Measurements from ENCODE around the gene DFFB.

DNA sequence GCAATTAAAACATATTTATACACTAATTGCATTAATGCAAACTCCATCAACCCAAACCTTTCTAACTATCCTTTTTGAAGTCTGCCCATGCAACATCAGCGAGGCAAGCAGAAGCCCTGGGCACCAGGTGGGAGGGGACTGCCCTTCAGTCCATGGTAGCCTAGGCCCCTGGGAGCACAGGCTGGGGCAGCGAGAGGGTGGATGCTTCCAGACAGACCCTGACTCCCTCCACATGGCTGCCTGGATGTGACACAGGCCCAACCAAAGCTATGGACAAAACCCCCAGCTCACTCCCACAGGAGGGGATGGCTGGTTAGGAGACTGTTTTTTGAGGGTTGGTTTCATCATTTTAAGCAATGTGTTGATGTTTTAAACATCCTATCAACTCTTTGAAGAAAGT, 43.2 kb upstream of the DFFB start:
- TF ChIP-seq, protein P1, sequence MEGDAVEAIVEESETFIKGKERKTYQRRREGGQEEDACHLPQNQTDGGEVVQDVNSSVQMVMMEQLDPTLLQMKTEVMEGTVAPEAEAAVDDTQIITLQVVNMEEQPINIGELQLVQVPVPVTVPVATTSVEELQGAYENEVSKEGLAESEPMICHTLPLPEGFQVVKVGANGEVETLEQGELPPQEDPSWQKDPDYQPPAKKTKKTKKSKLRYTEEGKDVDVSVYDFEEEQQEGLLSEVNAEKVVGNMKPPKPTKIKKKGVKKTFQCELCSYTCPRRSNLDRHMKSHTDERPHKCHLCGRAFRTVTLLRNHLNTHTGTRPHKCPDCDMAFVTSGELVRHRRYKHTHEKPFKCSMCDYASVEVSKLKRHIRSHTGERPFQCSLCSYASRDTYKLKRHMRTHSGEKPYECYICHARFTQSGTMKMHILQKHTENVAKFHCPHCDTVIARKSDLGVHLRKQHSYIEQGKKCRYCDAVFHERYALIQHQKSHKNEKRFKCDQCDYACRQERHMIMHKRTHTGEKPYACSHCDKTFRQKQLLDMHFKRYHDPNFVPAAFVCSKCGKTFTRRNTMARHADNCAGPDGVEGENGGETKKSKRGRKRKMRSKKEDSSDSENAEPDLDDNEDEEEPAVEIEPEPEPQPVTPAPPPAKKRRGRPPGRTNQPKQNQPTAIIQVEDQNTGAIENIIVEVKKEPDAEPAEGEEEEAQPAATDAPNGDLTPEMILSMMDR (IDR thresholded peaks at IDR 0.05 in 8 of 11, conservative IDR thresholded peaks at IDR 0.05 in 3 of 11), result no peak
- TF ChIP-seq POLR2AphosphoS5 (IDR thresholded peaks at IDR 0.05), result no peak
